ENCODE data around the gene RAB6B.
A peak's percentile ranks its signal among the peaks of the same experiment; 100 is the strongest.

Gene RAB6B

GRCh38 chr3:133833880-133834620 lies 61.6 kb downstream of the RAB6B start:
- no peak for DNase-seq

DNA sequence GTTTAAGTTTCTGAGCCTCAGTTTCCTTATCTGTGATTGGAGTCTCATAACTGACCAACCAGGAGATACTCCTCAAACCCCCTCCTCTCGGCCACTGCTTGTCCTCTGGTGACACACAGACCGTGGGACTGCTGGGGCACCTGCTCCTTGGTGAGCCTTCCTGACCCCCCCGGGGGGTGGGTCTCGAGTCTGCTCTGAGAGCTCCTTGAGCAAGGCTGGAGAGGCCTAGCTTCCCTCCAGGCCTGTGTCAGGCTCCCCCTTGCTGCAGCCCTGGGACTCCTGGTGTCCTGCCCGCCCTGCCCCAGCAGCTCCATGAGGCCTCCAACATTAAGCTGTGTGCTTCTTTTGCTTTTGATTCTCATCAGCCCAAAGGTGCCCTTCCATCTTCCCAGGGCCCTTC lies 62.4 kb downstream of the RAB6B start:
- DNase-seq: no peak

GRCh38 chr3:133832802-133833144 lies 62.9 kb downstream of the RAB6B start:
- no peak for DNase-seq

- no peak for DNase-seq
Measured at GRCh38 chr3:133831966-133832801, 63.5 kb downstream of the RAB6B start.

DNA sequence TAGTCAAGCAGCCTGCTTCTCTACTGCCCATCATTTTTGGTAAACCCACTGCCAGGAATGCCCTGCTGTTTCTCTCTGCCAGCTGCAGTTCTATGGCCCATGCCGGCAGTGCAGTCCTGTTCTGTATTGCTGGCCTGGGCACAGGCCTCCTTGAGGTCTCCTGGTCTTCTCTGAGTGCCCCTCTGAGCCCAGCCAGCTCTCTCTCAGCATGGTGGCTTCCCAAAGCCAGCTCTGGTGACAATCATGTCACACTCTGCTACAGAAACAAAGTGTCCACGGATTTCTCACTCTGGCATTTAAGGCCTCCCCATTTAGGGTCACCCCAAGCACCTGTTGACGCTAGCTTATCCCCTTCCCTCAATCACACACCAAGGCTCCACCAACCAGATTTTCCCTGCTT lies 65.6 kb downstream of the RAB6B start:
- no peak for DNase-seq

- DNase-seq: no peak
Measured at GRCh38 chr3:133829310-133829707, 66.4 kb downstream of the RAB6B start.

DNA sequence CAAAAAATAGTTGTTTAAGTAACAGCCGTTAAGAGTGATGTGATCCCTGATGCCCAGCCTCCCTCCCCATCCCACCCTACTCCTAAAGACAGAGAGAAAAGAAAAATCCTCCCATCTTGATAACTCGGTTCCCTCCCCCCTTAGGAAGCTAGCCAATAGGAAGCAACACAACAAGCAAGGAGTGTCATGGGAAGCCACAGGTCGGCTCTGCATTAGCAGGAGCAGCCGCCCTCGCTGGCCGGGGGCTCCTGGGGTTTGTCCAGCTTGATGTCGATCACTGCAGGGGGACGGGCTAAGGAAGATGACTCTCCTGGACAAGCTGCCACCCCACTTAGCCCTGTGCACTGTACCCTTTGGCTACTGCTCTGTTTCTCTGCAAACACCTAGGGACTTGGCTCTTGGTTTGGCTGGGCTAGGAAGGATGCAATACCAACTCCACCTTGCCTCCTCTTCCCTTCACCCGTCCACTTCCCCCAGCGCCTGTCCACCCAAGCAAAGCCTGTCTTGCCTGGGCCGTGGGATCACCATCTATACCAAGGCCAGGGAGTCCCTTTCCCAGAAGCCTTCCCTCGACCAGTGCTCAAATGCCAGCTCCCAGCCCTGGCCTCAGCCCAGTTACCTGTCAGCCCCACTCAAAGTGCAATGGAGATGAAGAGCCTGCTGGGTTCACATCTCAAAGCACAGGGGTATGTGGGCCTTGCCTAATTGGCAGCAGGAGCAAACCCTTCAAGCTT lies 66.9 kb downstream of the RAB6B start:
- DNase-seq: no peak

- DNase-seq: no peak
Measured at GRCh38 chr3:133827684-133828083, 68.0 kb downstream of the RAB6B start.

DNA sequence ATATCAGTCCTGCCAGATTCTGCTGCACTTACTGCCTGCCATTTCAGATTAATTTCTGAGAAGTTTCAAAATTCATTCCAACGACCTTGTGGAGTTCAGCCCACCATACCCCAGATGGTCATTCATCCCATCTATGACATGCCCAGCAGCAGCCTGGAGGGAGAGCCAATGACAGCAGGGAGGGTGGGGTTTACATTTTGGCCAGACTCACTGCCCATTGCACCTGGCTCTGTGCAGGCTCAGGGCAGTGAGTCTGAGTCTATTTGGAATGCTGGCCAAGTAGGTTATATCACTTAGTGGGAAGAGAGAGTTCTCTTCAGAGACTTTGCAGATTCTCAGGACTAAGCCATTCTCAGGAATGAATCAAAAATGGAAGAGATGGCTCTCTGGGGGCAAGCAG lies 68.5 kb downstream of the RAB6B start:
- DNase-seq: no peak

GRCh38 chr3:133825969-133826727 lies 69.5 kb downstream of the RAB6B start:
- no peak for DNase-seq

DNA sequence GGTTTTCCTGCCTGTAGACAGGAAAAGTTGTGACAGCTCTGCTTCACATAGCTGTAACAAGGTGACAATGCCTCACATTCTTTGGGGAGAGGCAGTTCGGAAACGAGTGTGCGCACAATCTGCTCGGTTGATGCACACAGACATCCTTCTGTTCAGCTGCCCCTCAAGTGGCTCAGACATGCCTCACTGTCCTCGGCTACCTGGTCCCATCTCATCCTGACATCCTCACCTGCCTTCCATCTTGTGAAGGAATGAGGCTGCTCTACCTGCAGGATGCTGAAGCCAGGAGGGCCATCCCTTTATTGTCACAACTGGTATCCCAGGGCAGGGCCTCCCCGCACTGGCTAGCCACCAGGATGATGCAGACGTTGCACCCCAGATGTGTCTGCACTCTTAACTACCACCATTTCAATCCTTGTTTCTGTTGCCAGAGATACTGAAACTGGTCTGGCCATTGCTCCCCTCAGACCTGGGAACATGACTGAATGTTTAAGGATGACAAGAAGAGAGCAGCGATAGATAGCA lies 70.7 kb downstream of the RAB6B start:
- no peak for DNase-seq

DNA sequence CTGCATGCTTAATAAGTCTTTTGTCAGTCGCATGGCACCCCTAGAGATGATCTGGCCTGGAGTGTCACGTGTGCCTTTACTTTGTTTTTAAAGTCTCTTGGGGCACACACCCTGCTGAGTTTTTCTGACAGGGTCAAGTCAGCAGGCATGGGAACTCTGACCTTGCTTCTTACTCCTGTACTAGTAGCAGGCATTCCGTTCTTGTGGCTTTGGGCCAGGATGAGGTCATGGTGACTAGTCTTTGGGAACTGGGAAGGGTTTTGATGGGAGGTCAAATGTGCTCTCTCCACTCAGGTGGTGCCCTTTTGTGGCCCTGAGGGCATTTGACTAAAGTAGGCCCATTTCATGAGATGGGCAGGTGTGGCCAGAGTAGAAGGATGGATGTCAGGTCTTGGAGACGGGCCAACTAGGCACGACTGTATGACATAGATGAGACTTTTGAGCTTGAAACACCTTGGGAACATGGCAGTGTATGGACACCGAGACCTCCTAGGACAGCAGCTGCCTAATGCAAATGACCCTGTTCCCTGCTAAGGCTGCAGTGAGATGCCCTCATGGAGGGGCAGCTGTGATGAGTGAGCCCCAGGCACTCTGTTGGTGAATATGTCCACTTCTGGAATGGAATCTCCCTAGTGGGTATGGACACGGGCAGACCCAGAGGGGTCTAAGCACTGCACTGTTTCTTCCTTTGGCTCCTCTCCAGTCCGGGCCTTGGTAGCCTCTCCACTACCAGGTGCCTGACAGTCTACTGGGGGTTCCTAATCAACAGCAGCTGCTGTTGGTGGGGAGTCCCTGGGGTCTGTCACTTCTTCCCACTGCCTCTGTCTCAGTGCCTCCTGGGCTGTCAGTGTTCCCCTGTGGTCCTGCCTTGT lies 73.7 kb downstream of the RAB6B start:
- no peak for DNase-seq

DNA sequence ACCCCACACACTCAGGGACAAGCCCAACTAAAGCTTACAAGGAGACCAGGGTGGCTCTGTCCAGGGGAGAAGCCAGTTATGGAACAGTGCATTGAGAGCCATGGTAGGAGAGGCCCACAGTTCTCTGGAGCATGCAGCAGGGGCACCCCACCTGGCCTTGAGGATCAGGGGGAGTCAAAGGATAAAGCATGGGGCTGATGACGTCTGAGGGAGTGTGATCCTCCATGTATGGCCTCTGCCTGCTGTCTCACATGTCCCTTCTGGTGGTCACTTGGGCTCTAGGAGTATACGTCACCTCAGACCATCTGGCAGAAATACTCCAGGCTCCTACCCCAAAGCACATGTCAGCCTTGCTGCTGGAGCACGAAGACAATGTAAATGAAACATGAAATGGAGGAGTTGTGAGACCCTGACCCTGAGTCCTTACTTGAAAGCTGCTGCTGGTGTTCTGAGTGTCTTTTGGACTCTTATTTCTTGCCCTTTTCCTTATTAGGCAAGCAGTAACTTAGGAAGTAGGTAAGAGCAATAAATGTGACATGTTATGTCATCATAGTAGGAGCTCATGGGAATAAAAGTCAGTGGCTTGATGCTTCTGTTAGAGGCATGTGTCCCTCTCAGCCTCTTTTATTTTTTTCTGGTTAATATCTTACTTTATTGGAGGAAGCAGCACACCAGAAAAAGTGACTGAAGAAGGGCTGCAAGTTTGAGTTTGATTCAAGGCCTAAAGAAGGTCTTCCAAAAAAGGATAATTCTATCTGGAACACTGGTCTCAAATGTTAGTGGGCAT lies 74.6 kb downstream of the RAB6B start:
- no peak for DNase-seq

GRCh38 chr3:133820129-133820528 lies 75.6 kb downstream of the RAB6B start:
- DNase-seq: no peak

GRCh38 chr3:133815386-133815785 lies 80.3 kb downstream of the RAB6B start:
- DNase-seq: no peak

DNA sequence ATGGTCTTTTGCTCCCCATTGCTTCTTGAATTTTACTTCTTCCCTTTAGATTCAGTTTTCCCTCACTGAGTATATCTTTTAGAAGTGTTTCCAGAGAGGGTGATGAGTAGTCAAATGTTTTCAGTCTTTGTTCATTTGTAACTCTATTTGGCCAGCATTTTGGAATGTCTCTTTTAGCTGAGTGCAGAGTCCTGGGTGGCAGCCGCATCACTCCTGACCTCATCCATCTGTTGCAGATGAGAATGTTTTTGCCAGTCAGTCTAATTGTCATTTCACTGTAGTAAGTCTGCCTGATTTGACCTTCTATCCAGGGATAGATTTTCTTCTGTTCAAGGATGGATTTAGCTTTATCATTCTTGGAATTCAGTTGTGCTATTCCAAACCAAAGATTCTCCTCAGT lies 82.8 kb downstream of the RAB6B start:
- no peak for DNase-seq

DNA sequence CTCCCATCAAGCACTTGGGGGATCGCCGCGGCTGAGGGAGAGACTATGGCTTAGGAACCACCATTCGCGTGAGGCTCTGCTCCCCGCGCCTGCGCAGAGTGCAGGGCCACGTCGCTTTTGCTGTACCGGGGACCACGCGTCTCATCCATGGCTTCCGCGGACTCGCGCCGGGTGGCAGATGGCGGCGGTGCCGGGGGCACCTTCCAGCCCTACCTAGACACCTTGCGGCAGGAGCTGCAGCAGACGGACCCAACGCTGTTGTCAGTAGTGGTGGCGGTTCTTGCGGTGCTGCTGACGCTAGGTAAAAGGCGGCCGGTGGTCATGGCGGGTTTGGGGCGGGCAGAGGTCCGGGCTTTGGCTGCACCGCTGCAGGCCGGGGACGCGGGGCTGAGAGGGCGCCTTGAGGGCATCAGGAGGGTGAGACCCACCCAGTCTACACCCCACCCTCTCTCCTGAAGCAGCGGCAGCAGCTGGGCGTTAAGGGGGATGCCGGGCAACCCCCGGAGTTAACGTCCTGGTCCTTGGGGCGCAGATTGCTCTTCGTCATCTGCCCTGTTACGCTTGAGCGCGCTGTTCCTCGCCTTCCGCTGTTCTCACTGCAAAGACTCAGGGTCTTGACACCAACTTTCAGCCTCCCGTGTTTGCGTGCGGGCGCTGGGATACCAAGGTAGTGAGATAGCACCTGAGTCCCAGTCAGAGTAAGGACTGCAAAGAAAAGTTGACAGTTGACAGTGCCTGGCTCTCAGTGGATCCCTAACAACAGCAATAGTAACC lies 89.8 kb downstream of the RAB6B start, which contains the start of gene SRPRB:
SRPRB (plus strand) TSS at position 114 of the 774 bp plus-strand sequence; CDS start at position 148, 34 bp downstream.
- DNase-seq: peak; percentile 90

GRCh38 chr3:133805384-133805701 lies 90.3 kb downstream of the RAB6B start:
- no peak for DNase-seq

- DNase-seq: no peak
Measured at GRCh38 chr3:133804896-133805295, 90.8 kb downstream of the RAB6B start.

DNA sequence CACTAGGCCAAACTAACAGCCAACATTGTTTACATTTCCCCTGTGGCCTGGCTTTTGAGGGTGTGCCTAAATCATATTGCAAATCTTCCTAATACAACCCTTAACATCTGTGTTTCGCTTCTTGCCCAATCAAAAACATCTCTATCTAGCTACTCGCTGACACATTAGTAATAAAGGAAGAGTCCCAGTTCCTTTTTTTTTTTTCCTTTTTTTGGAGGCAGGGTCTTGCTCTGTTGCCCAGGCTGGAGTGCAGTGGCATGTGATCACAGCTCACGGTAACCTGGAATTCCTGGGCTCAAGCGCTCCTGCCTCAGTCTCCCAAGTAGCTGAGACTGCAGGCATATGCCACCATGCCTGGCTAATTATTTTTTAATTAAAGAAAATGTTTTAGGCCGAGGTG lies 92.2 kb downstream of the RAB6B start:
- no peak for DNase-seq
